Stimulated activated CD4-positive, alpha-beta T cell treated with anti-CD3 and anti-CD28 coated beads, Interleukin-12 subunit alpha, Interleukin-12 subunit beta, amount 100 ng/mL, for 4 hours (primary cell): Measurements from ENCODE around the gene SQSTM1.
A peak's percentile ranks its signal among the peaks of the same experiment; 100 is the strongest.
"Not testable (repeated sequence)": the region's sequence is repeated elsewhere in the genome, so short reads cannot be mapped to it uniquely, and the experiment has no call there.

Experiments used
- DNase-seq: peaks from one replicate; pipeline ENCODE4 v3.0.0-alpha.2; 2020

Gene SQSTM1

DNA sequence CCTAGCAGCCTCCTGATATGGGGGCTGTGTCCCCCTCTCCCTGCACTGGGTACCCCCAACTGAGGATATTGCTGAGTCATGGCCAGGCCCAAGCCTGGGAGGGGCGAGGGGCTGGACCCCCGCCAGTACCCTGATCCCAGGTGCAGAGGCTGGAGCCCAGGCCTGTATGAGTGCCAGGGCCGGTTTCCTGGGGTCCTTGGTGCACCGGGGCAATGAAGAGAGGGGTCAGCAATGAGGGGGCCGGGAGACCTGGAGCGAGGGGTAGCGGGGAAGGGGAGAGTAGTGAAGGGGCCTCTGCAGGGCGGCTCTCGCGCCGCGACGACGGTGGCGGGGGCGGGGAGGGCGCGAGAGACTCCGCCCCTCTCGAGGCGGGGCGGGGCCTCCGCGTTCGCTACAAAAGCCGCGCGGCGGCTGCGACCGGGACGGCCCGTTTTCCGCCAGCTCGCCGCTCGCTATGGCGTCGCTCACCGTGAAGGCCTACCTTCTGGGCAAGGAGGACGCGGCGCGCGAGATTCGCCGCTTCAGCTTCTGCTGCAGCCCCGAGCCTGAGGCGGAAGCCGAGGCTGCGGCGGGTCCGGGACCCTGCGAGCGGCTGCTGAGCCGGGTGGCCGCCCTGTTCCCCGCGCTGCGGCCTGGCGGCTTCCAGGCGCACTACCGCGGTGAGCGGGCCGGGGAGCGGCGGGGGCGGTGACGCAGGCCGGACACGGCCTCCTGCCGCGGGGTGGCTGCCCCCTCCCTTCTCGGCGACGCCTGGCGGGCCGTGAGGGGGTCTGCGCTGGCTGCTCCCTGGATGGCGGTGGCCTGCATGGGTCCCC lies at the start of gene SQSTM1:
Gene SQSTM1, plus strand, starts transcription at position 423 of the 815 bp plus-strand sequence. Its CDS starts 32 bp downstream, at position 455.
- peak; percentile 83 for DNase-seq

DNA sequence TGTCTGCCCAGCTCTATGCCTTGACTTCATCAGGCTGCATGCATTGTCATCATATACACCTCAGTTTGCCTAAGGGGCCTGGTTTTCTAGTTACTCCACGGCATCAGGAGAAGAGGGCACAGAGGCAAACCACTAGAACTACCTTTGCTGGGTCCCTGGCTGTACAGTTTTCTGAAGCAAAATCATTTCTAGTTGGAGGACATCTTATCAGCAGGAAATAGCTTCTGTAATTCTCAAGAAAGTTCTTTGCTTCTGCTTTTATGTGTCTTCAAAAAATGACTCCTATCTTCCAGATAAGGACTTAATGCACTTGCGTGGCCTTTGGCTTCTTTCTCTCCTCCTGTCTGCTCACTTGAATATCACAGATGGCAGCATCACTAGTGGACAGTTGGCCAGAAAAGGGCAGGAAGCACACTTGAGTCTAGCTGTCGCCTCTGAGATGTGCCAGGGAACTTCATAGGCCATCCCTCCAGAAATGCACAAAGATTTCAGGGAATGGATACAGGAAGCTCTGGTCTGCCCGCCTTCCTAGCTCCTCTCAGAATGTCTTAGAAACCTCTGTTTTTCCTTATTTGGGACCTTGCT lies 49.3 kb upstream of the SQSTM1 start:
- DNase-seq: no peak

- no peak for DNase-seq
Observed at GRCh38 chr5:179772351-179772750, 48.4 kb upstream of the SQSTM1 start.

DNA sequence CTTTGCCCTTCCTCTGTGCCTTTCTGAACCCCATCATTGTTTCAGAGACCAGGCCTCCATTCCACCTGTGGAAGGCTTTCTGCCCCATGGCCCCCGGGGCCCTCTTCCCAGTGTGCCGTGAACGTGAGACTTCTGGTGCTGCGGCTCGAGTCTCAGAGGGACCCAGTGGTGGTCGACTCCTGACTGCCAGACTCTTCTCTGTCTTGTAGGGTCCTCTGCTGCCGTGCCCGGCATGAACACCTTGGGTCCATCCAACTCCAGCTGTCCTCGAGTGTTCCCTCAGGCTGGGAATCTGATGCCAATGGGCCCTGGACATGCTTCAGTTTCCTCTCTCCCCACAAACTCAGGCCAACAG lies 47.0 kb upstream of the SQSTM1 start:
- no peak for DNase-seq

DNA sequence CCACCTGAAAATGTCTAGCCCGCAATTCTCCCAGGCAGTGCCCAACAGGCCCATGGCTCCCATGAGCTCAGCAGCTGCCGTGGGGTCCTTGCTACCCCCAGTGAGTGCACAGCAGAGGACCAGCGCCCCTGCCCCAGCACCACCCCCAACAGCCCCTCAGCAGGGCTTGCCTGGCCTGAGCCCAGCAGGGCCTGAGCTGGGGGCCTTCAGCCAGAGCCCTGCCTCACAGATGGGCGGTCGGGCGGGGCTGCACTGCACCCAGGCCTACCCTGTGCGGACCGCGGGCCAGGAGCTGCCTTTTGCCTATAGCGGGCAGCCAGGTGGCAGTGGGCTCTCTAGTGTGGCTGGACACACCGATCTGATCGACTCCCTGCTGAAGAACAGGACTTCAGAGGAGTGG lies 46.3 kb upstream of the SQSTM1 start:
- no peak for DNase-seq

GRCh38 chr5:179776411-179776938 lies 44.2 kb upstream of the SQSTM1 start:
- no peak for DNase-seq

DNA sequence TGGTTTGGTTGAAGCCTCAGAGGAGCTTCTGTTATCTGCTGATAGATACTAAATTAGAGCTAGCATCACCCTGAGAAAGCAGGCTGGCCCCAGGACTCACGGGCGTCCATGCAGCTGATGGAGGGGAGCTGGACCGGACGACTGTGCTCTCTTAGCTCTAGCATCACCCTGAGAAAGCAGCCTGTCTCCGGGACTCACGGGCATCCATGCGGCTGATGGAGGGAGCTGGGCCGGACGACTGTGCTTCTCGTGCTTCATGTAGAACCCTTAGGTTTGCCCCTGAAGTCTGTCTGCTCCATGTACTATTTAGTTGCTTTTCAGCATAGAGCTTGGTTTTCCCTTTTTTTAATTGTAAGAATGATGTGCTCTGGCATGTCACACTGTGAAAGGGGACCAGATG lies 43.2 kb upstream of the SQSTM1 start:
- no peak for DNase-seq

- DNase-seq: no peak
Observed at GRCh38 chr5:179777909-179778308, 42.8 kb upstream of the SQSTM1 start.

DNA sequence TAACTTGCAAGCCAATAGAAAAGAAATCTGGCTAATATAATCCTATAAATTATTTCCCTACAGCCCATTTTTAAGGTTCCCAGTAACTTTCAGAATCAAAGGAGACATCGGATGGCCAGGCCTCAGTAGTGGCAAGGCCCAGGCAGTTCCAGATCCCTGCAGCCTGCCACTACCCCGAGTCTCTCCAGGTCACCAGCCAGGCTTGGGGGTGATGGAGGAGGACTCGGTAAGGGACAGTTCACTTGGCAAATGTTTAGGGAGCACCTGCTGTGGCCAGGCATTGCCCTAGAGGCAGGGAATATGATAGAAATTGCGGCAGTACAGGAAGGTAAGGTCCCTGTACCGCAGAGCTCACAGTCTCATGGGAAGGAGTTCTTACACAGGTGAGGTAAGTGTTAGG lies 42.1 kb upstream of the SQSTM1 start:
- no peak for DNase-seq

- no peak for DNase-seq
Observed at GRCh38 chr5:179779826-179780225, 40.9 kb upstream of the SQSTM1 start.

DNA sequence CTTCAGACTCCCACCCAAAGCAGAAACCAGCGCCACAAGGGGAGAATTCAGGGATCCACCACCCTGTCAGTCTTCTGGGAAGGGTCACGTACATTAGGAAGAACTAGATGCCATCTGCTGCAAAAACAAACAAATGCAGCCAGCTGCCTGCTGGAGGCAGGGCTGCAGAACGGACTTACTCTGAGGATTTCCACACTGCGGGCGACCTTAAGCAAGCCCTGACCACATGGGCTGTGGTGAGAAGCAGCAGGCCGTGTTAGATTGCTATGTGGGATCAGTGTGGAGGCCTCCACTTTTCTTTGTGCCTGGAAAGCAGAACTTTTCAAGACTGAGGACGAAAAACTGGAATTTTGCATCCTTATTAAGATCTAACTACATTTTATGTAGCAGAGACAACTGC lies 40.3 kb upstream of the SQSTM1 start:
- DNase-seq: no peak

GRCh38 chr5:179781846-179782245 lies 38.9 kb upstream of the SQSTM1 start:
- DNase-seq: no peak

DNA sequence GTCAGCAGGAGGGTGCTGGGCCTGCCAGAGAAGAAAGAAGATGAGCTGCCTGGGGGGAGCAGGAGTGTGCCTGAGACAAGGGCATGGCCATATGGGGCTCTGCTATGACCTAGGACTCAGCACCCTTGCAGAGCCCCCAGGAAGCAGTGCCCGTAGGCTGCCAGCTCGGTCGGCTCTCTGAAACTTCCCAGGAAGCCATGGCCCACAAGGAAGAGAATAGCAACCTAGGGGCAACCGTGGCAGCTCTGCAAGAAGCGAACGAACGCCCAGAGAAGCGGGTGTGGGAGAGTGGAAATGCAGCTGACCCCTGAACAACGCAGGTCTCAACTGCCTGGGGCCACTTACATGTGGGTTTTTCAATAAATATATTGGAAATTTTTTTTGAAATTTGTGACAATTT lies 37.6 kb upstream of the SQSTM1 start:
- DNase-seq: no peak

GRCh38 chr5:179786861-179787260 lies 33.8 kb upstream of the SQSTM1 start:
- DNase-seq: no peak

DNA sequence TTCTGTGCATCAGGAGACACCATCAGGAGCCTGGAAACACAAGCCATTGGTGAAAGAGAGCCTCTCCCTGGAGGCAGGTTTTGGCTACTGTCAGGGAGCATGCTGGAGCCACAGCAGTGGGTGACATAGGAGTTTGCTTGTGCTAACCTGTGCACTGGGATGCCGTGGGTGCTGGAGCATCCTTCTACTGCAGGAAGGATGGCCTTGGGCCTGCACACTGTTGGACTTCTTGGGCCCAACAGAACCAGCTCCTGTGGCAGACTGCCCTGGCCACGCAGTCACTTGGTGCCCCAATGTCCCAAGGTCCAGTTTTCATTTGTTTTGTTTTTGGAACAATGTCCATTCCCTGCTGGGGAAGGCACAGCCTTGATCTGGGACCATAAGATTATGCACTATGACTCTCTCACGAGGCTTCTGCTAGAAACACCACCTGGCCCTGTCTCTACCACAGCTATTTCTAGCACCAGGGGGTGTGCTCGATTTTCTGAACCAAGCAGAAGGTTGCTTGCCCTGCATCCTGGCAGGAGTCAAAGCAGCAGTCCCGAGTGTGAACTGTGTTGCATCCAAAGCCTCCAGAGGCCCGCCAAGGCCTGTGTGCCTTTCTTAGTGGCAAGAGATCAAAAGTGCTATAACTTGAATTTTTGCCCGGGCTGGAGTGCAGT lies 32.4 kb upstream of the SQSTM1 start:
- no peak for DNase-seq

GRCh38 chr5:179789278-179789677 lies 31.4 kb upstream of the SQSTM1 start:
- not testable (repeated sequence) for DNase-seq

DNA sequence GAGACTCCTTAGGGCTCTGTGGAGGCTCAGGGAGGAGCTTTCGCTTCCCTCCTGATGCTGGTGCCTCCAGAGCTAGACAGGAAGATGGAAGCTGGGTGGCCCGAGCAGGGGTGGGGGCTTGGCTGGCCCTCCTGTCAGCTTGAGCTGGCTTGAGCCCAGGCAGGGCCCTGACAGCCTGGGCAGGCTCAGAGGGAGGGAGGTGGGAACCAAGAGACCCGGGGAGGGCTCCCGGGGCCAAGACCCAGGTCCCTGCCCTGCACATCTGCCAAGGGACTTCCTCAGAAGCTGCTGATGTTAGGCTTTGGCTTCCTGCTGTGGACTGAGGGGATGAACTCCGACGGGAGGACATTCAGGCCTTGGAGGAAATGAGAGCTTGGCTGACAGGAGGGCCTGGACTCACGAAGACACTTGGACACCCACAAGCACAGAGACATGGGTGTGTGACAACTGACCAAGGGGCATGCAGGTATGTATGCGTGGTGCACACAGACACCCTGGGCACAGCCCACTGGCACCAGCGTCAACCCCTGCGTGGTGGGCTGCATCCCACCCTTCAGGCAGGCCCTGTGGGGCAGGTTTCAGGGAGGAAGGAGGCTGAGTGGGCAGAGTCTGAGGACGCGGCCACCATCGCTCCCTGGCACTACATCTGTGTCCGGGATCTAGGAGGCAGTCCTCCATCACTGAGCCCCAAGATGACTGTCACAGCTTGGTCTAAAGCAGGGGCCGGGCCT lies 28.7 kb upstream of the SQSTM1 start:
- DNase-seq: no peak

DNA sequence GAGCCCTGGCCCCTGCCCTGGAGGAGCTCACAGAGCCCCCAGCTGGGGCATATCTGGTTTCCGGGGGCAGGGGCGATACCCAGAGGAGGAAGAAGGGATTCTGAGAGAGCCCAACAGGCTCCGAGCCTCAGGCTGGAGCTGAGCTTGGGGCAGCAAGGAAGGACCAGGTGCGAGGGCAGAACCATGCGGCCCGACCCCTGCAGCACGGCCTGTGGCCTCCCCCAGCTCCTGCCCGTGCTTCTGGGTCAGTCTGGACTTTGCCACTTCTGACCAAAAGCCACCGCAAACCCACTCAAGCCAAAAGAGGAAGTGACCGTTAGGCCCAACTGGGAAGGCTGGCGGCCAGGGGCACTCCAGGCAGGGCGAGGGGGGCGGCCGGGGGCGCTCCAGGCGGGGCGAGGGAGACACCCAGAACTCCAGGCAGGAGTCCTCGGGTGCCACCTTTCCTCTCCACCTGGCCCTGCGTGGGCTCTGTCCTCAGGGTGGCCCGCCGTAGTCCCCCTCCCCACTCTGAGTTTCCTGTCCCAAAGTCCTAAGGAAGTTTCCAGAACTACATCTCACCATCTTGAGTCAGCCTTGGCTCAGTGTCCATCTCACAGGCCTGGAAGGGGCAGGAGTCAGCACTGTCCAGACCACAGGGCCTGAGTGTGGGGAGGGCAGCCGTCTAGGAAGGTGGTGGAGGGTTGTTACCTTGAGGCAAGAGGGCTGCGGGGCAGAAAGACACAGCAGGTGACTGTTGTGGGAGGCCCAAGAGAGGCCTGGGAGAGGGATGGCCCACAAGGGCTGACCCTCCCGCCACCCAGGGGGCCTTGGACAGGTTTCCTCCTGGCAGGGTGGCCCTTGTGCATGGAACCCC lies 27.9 kb upstream of the SQSTM1 start:
- DNase-seq: no peak

DNA sequence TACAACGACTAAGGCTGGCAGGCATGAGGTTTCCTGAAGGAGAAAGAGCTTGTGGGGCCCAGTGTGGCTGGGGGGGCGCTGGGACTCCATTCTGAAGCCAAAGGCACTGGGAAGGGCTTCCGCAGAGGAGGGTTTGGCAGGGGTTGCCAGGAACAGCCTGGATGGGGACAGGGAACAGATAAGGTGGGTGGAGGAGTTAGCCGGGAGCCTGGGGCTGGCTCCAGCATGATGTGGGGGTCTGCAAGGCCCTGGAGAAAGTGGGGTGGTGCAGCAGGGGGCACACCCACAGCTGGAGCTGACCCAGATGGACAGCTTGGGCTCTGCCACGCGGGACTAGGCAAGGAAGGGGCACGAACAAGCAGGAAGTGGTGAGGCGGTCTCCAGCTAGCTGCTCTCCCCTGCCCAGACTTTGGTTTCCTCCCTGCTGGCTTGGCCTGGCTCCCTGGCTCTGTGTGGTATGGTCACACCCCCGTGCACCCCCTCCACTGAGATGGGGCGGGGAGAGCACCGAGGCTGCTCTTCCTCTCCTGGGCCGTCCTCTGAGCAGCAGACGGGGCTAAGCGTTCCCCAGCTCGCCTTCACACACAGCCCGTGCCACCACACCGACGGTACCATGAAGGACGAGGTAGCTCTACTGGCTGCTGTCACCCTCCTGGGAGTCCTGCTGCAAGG lies 27.1 kb upstream of the SQSTM1 start, which contains the start of gene LTC4S:
Gene LTC4S, plus strand, starts transcription at position 519 of the 672 bp plus-strand sequence. Its CDS starts 95 bp downstream, at position 614.
- DNase-seq: no peak

GRCh38 chr5:179794171-179794570 lies 26.5 kb upstream of the SQSTM1 start:
- no peak for DNase-seq

GRCh38 chr5:179794575-179794974 lies 26.1 kb upstream of the SQSTM1 start:
- DNase-seq: no peak
